ENCODE results near the gene C19orf25.

Gene C19orf25

DNA sequence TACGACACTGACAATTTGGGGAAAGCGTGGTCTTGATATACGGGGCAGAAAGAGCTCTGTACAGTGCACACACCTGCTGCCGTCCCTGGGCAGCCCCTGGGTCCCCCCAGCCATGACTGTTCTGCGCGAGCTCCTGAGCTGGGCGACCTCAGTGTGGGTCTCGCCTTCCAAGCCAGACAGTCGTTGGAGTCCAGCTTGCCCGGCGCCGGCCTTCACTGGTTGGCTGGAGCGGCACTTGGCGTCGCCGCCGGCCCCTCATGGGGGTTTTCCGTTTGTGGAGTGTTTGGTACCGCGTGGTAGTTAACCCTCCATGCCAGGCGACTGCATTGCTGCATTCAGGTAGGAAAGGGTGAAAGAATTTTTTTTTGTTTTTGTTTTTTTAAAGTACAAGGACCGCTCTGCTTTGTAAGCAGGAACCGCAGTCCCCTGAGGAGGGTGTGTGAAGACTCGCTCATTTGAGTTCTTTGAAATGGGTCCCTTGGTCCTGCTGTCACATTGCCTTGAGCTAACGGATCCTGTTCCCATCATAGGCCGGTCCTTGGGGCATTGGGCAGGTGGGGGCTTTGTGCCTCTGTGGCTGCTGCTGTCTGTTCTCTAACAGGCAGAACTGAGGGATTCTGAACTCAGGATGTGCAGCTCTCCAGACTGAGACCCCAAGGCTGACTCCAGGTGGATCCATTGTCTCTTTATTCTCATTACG is 51.6 kb downstream of the C19orf25 start:
- no peak for DNase-seq

DNA sequence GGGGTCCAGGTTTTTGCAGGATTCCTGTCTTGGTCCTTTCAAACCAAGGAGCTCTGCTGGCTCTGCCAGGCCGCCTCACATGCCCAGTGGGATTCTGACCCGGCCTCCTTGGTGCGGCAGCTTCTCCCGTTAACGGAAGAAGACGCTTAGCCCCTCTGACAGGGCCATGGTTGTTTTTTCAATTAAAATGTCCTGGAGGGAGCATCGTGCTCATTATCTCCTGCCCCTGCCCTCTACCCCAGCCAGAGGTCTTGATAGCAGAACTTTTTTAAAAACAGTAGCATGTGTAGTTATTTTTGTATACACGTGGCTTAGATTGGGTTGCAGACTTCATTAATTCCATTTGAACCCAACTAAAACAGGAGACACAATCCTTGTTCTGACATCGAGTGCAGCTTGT is 52.3 kb downstream of the C19orf25 start:
- no peak for DNase-seq

DNA sequence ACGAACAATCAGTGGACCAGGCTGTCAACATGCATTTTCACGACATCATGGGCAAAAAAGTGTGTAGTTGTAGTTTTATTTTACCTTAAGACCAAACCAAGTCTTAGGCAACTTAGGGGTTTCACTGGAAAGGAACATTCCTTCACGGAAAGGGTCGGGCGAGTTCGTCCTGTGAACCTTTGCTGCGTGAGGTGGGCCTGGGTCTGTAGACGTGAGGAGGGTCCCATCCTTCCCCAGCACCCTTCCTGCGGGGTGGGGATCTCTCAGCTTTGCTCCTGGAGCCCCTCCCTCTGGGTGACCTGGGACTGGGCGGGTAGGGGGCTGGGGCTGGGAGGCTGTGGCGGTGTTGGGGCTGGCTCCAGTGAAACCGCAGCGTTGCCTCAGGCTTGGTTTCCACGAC is 53.1 kb downstream of the C19orf25 start:
- no peak for DNase-seq

DNA sequence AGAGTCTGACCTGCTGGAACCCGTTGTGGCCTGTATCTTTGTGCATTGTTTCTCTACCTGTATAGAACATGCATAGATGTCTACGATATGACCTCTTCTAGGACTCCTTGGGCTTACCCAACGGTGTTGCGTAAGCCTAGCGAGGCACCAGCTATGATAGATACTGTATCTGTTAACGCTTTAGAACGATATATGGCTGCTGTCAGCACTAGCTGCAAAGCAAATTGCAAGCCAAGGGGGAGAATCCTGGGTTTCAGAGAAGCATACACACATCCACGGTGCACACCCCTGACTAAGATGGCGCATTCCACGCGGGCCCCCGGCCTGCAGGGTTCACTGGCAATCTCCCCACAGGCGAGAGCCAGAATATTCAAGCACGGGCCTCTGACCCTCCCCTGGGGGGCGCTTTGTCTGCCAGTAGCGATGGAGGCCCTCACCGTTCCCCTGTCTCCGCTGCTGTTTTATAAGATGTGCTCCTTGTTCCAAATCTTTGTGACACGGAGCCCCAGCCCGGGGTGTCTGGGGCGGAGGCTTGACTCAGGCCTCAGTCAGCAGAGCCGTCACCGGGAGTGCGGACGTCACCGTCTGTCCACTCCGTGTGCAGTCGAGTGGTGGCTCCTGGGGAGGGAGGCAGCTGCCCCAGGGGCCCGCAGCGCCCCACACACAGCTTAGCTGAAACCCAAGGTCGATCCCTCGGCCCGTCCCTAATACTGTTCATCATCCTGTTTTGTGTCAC is 53.7 kb downstream of the C19orf25 start:
- no peak for DNase-seq

DNA sequence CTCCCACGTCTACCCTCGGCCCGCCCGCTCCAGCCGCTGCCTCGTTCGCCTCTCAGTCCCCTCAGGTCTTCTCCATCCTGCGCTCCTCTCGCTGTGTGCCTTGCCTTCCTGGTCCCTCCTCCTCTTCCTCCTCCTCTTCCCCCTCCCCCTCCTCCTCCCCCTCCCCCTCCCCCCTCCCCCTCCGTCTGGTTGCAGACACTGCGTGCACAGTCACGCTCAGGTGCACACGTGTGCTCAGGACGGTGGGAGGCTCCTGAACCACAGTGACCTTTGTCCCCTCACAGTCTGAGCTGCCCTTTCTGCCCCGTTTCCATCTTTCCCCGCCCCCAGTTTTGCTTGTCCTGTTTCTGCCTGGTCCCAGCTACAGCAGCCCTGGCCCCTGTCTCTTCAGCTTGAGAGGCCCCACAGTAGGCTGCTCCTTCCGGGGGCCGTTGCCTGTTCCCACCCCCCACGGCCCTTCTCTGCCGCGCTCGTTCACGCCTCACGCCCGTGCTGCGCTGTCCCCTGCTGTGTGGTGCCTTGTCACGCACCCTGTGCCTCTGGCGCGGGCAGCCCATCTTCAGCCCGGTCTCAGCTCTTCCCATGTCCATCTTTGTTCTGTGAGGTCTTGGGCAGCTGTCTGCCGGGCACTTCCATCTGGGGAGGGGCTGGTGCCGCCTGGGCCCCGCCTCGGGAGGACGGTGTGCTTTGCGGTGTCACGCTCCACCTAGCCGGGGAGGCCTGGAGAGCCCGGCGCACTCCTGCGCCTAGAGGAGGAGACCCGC is 54.6 kb downstream of the C19orf25 start:
- no peak for DNase-seq

DNA sequence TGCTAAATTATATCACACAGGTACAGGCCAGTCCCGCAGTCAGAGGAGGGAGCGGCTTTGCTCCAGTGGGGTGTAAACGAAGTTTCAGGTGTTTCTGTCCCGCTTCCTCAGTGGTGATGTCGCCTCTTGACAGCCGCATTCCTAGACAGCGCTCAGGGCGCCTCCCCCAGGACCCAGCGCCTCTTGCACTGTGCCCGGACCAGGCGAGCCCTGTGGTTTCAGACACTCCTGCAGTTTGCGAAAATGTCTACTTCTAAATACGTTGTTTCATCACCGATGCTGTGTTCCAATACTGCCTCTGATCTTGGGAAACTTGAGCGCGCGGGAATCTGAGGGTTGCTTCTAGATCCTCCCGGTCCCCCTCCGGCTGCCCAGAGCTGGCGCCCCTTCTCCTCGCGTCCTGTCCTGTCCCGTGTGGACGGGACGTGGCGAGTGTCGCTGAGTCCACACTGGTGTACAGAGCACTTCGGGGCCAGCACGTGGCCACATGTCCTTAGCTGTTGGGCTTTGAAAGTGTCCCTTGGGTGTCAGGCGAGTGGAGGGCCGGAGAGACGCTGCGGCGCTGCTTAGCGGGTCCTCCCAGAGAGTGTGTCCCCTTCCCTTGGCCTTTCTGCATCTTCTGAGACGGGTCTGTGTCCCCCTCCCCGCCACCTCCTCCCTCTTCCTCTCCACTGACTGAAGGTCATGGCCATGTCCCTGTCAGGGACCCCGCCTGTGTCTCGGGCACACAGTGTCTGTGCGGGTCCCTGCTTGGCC is 55.4 kb downstream of the C19orf25 start:
- no peak for DNase-seq
